Uterus (tissue), 4 donors: Measurements from ENCODE around the gene PTPRR. TPM values are rescaled to one million over a fixed set of nuclear protein-coding genes. Genes with fewer than 3 reads are reported as not detected.
A peak's percentile ranks its signal among the peaks of the same experiment; 100 is the strongest.

Source experiments
- DNase-seq, 2 donors: peaks; one replicate each; pipeline ENCODE4 v3.0.0-alpha.2; 2019 to 2020
- H3K27ac ChIP-seq, 2 donors: fragments of 200-600 bp; sonication (generic); 1 replicate in 1 of 2; 2 replicates in 1 of 2; pipeline ENCODE4 v1.5.1; 2016 to 2018
- H3K27me3 ChIP-seq, 2 donors: fragments of 200-600 bp; sonication (generic); one replicate each; pipeline ENCODE4 v1.5.1; 2018 to 2019; ENCODE audit warnings: control low read depth in 1 of 2
- H3K36me3 ChIP-seq, 2 donors: fragments of 200-600 bp; sonication (generic); one replicate each; pipeline ENCODE4 v1.5.1; 2019; ENCODE audit warnings: control low read depth in 1 of 2
- H3K4me1 ChIP-seq, 2 donors: fragments of 200-600 bp; sonication (generic); one replicate each; pipeline ENCODE4 v1.5.1; 2018 to 2019; ENCODE audit warnings: control low read depth in 1 of 2
- H3K4me3 ChIP-seq, 2 donors: fragments of 200-600 bp; sonication (generic); 1 replicate in 1 of 2; 2 replicates in 1 of 2; pipeline ENCODE4 v1.5.1; 2018 to 2019; ENCODE audit warnings: mild to moderate bottlenecking in 1 of 2
- H3K9me3 ChIP-seq, 2 donors: fragments of 200-600 bp; sonication (generic); one replicate each; pipeline ENCODE4 v1.5.1; 2019; ENCODE audit warnings: control low read depth in 1 of 2
- POLR2A ChIP-seq, 2 donors: fragments of 450-650 bp; IDR thresholded peaks; one replicate each; pipeline ENCODE4 v1.6.1; 2016; ENCODE audit warnings: antibody characterized with exemption in 2 of 2, mild to moderate bottlenecking in 1 of 2, moderate library complexity in 1 of 2
- intact Hi-C: fragments of 100-400 bp; cut with DNase I; formaldehyde crosslinking; loops from one replicate; pipeline ENCODE4 v1.15.1; 2023; ENCODE audit warnings: low total_unique reads
- total RNA-seq, 4 donors: library from RNA; depleted of rRNA in 3 of 4; stranded (reverse); fragments of >200 nt in 3 of 4; gene quantifications; one replicate each; pipeline versions ENCODE4 v1.1.0 to v1.2.4, GENCODE V29; 2014 to 2023
- TF ChIP-seq, protein P1 (sequence below), 4 experiments: fragments of 200-600 bp in 2 of 4; fragments of 450-650 bp in 2 of 4; sonication (generic) in 2 of 4; IDR thresholded peaks; one replicate each; pipeline ENCODE4 v1.5.1; 2016 to 2019; ENCODE audit warnings: antibody characterized with exemption in 4 of 4, mild to moderate bottlenecking in 2 of 4, moderate library complexity in 1 of 4
- donor health status: DM: yes; HTN: yes; CAD: no.

PTPRR gene
- total RNA-seq, 4 donors from 2014 or later = 0.62 to 43.3 (median 7.6) TPM

DNA sequence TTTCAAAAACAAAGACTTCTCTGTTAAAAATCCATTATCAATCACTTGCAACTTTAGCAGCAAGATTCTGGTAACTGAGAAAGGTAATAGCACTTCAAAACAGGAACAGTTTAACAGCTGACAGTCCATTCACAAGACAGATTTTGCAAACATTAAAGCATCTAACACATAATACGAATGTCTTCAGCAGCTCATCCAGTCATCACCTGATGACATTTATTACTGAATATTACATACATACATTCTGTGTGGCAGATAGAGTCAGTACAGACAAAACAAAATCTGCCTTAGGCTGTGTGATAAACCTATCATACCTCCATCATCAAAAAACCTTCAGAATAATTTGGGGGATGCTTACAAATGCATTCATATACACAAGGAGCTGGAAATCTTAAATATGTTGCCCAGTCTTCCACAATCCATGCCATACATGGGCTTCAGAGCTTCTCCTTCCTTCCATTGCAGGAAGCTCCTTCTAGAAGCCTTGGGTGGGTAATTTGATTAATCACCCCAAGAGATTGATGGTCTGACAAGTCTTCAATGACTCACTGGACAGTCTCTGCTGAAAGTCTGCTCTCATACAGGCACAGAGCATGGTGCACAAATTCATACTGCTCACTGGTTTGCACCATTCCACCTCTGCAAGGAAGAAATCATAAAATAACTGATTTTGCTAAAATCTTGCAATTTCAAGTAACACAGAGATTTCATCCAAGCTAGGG is 281.7 kb downstream of the PTPRR start:
- no peaks in the 10 kb centered on the region for H3K9me3 ChIP-seq
- no peaks in the 10 kb centered on the region for H3K36me3 ChIP-seq
- H3K4me1 ChIP-seq = no peaks in the 10 kb centered on the region
- no peak for TF ChIP-seq POLR2A (IDR thresholded peaks at IDR 0.05)
- TF ChIP-seq, protein P1, sequence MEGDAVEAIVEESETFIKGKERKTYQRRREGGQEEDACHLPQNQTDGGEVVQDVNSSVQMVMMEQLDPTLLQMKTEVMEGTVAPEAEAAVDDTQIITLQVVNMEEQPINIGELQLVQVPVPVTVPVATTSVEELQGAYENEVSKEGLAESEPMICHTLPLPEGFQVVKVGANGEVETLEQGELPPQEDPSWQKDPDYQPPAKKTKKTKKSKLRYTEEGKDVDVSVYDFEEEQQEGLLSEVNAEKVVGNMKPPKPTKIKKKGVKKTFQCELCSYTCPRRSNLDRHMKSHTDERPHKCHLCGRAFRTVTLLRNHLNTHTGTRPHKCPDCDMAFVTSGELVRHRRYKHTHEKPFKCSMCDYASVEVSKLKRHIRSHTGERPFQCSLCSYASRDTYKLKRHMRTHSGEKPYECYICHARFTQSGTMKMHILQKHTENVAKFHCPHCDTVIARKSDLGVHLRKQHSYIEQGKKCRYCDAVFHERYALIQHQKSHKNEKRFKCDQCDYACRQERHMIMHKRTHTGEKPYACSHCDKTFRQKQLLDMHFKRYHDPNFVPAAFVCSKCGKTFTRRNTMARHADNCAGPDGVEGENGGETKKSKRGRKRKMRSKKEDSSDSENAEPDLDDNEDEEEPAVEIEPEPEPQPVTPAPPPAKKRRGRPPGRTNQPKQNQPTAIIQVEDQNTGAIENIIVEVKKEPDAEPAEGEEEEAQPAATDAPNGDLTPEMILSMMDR (IDR thresholded peaks at IDR 0.05) = no peak
- no peak overlapping the region for H3K27ac ChIP-seq
- intact Hi-C loops = no loop called here
- DNase-seq = no peak
- H3K4me3 ChIP-seq = no peak overlapping the region
- H3K27me3 ChIP-seq = no peaks in the 10 kb centered on the region

DNA sequence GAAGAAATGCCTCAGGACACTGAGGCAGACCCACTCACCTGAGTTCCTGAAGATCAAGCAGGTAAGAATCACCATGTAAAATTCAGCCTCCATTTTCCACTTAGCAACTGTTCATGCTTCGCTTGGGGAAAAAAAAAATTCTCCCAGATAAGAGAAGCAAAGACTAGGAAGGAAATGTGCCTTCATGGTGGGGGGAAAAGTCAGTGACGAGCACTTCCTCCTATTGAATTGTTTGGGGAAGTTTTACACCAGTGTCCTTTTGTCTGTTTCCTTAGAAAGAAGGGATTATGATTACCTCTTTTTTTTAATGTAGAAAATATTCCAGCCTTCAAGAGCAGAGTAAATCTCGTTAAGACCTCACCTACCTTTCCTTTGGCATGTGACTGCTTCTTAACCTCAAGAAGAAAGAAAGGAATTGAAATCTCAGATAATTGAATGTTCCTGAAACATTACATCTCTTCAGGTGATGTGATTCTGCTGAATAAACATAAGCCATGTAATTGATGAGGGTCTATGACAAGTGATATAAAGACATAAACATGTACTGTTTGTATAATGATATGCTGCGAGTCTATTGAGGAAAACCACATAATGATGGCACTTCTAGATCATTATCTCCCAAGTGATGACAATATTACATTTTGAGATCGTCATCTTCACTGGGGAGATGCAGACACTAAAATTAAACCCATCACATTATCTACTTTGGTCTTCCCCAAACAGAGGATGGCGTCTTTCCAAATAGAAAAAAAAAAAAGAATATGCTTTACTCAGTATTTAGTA is 283.0 kb downstream of the PTPRR start, which contains the start of gene PTPRB:
TSS of gene PTPRB (minus strand) at position 127 of the 783 bp plus-strand sequence. CDS start at position 93, 34 bp downstream.
- peak within 1 kb of the TSS; percentile 10 to 14 for H3K4me3 ChIP-seq
- intact Hi-C loops = no loop called here

DNA sequence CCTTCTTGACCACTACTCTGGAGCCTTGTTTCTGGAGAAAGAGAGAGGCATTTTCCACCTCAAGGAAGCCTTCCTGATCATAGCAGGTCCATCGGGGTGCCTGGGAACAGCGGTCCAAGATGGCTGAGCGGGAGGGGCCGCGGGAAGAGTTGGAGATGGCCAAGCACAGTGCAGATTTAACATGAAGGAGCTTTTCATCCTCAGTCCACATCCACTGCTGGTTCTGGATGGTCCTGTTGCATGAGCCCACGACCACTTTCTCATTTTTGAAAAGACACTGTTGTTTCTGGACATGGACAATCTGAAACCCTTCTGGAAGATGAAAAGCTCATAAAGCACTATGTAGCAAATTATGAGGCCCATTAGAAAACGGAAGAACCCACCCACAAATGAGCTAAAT is 284.8 kb downstream of the PTPRR start:
- Histone ChIP-seq H3K27ac (peak overlapping the region; percentile 20 to 78), H3K36me3 (no peaks in the 10 kb centered on the region)

More for the DNA sequence above, 283.0 kb downstream of the PTPRR start, which contains the start of gene PTPRB:
- no peaks in the 10 kb centered on the region for H3K27me3 ChIP-seq
- no peak for TF ChIP-seq POLR2A (IDR thresholded peaks at IDR 0.05)
- TF ChIP-seq, protein P1 (IDR thresholded peaks at IDR 0.05) = no peak
- no peaks in the 10 kb centered on the region for H3K9me3 ChIP-seq
- peak within 1 kb of the TSS; percentile 29 to 78 for H3K27ac ChIP-seq
- no peaks in the 10 kb centered on the region for H3K36me3 ChIP-seq
- no peaks in the 10 kb centered on the region for H3K4me1 ChIP-seq
- DNase-seq = no peak

DNA sequence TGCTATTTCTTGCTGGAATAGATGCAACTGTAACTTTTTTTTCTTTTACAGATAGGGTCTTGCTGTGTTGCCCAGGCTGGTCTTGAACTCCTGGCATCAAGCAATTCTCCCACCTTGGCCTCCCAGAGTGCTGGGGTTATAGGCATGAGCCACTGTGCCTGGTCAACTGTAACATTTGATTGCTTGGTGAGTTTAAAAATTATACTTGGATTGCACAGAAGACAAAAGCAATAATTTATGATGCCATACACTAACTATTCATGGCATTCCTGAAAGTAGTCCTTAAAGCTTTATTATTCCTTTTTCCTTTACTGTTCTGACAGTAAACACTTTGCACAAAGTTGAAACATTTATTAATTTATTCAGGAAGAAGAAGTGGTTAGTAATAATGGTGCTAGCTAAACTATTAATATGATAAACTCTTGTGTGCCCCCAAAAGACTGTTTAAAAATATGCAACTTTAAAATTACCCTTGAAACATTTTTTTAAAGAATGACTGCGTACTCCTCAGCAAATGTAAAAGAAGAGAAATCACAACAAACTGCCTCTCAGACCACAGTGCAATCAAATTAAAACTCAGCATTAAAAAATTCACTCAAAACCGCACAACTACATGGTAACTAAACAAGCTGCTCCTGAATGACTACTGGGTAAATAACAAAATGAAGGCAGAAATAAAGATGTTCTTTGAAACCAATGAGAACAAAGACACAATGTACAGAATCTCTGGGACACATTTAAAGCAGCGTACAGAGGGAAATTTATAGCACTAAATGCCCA is 291.6 kb downstream of the PTPRR start:
- no peaks in the 10 kb centered on the region for H3K9me3 ChIP-seq
- H3K27me3 ChIP-seq = no peaks in the 10 kb centered on the region
- TF ChIP-seq, protein P1 (IDR thresholded peaks at IDR 0.05) = no peak
- TF ChIP-seq POLR2A (IDR thresholded peaks at IDR 0.05) = no peak

More for the DNA sequence above, 284.8 kb downstream of the PTPRR start:
- Histone ChIP-seq H3K27me3 (no peaks in the 10 kb centered on the region), H3K4me1 (no peaks in the 10 kb centered on the region), H3K4me3 (no peak overlapping the region), H3K9me3 (no peaks in the 10 kb centered on the region)
- TF ChIP-seq, protein P1 (IDR thresholded peaks at IDR 0.05) = no peak
- TF ChIP-seq POLR2A (IDR thresholded peaks at IDR 0.05) = no peak
- intact Hi-C loops = no loop called here
- no peak for DNase-seq

More for the DNA sequence above, 291.6 kb downstream of the PTPRR start:
- no peak for DNase-seq
- Histone ChIP-seq H3K36me3 (no peaks in the 10 kb centered on the region), H3K4me3 (no peak overlapping the region), H3K27ac (peak overlapping the region in 1 of 2 donors; percentile 27), H3K4me1 (no peaks in the 10 kb centered on the region)
- intact Hi-C loops = no loop called here
